Transverse colon (tissue), 4 donors: ENCODE data around the gene RB1.

Experiments used
- CTCF ChIP-seq, 5 experiments: fragments of 200-600 bp in 3 of 5; fragments of 450-650 bp in 2 of 5; sonication (generic) in 3 of 5; IDR thresholded peaks; 1 replicate in 2 of 5; 2 replicates in 3 of 5; pipeline ENCODE4 v1.5.1; 2016 to 2017; ENCODE audit warnings: antibody characterized with exemption in 5 of 5, inconsistent platforms in 3 of 5, mild to moderate bottlenecking in 2 of 5, moderate library complexity in 1 of 5
- POLR2AphosphoS5 ChIP-seq, 3 donors: sonication (generic); formaldehyde crosslinking; IDR thresholded peaks; one replicate each; pipeline ENCODE4 v1.6.1; 2016; ENCODE audit warnings: antibody characterized with exemption in 3 of 3

GRCh38 chr13:48316826-48317510 lies 13.4 kb downstream of the RB1 start:
- TF ChIP-seq POLR2AphosphoS5 (IDR thresholded peaks at IDR 0.05), result no peak
- TF ChIP-seq CTCF (IDR thresholded peaks at IDR 0.05), result no peak
